Sigmoid colon (tissue), 3 donors: ENCODE measurements around the gene PHF1.

Experiments used
- CTCF ChIP-seq, 4 experiments: fragments of 450-650 bp in 3 of 4; fragments of 200-600 bp in 1 of 4; IDR thresholded peaks; one replicate each; pipeline ENCODE4 v1.5.1; 2016 to 2019; ENCODE audit warnings: antibody characterized with exemption in 4 of 4, mild to moderate bottlenecking in 3 of 4, moderate library complexity in 2 of 4
- POLR2A ChIP-seq, 2 donors: fragments of 450-650 bp; IDR thresholded peaks; one replicate each; pipeline ENCODE4 v1.6.1; 2016; ENCODE audit warnings: antibody characterized with exemption in 2 of 2, mild to moderate bottlenecking in 2 of 2, moderate library complexity in 2 of 2

DNA sequence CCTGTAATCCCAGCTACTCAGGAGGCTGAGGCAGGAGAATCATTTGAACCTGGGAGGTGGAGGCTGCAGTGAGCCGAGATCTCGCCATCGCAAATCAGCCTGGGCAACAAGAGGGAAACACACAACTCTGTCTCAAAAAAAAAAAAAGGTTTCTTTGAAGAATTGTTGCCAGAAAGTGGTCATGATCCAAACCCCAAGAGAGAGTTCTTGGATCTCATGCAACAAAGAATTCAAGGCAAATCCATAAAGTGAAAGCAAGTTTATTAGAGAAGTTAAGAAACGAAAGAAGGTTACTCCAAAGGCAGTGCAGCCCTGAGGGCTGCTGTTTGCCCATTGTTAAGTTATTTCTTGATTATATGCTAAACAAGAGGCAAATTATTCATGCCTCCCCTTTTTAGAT, 33.6 kb upstream of the PHF1 start:
- TF ChIP-seq CTCF (IDR thresholded peaks at IDR 0.05) (no peak), POLR2A (IDR thresholded peaks at IDR 0.05) (no peak)
